Liver (tissue), 9 donors: ENCODE results near the gene AUP1. TPM values are rescaled to one million over a fixed set of nuclear protein-coding genes. Genes with fewer than 3 reads are reported as not detected.

Experiments
- DNase-seq: peaks from one replicate; pipeline ENCODE4 v3.0.0-alpha.2; 2017; ENCODE audit warnings: low spot score
- H3K27ac ChIP-seq, 2 donors: one replicate each; pipeline ENCODE4 v1.7.0; 2013; ENCODE audit warnings: inconsistent platforms in 2 of 2, low read length in 2 of 2, control low read depth in 1 of 2, low read depth in 1 of 2, mild to moderate bottlenecking in 1 of 2
- H3K27me3 ChIP-seq, 4 donors: one replicate each; pipeline versions ENCODE4 v1.6.1 to v1.7.0; 2013; ENCODE audit warnings: low read length in 3 of 4, inconsistent platforms in 1 of 4, mild to moderate bottlenecking in 1 of 4, moderate library complexity in 1 of 4; ENCODE audit not compliant: control insufficient read depth in 4 of 4, insufficient read depth in 4 of 4
- H3K36me3 ChIP-seq, 4 donors: one replicate each; pipeline versions ENCODE4 v1.6.1 to v1.7.0; 2013; ENCODE audit warnings: low read length in 3 of 4, mild to moderate bottlenecking in 3 of 4, low read depth in 1 of 4, moderate library complexity in 1 of 4; ENCODE audit not compliant: control insufficient read depth in 4 of 4, insufficient read depth in 3 of 4
- H3K4me1 ChIP-seq, 4 donors: one replicate each; pipeline versions ENCODE4 v1.6.1 to v1.7.0; 2013; ENCODE audit warnings: low read length in 3 of 4, mild to moderate bottlenecking in 3 of 4, moderate library complexity in 1 of 4; ENCODE audit not compliant: control insufficient read depth in 4 of 4, insufficient read depth in 4 of 4
- H3K4me3 ChIP-seq, 3 donors: one replicate each; pipeline versions ENCODE4 v1.6.1 to v1.7.0; 2013; ENCODE audit warnings: low read length in 3 of 3, control low read depth in 1 of 3, low read depth in 1 of 3, mild to moderate bottlenecking in 1 of 3
- H3K9ac ChIP-seq, 2 donors: one replicate each; pipeline ENCODE4 v1.7.0; 2013; ENCODE audit warnings: low read length in 2 of 2, mild to moderate bottlenecking in 2 of 2, moderate library complexity in 2 of 2, control low read depth in 1 of 2, low read depth in 1 of 2
- H3K9me3 ChIP-seq, 4 donors: one replicate each; pipeline versions ENCODE4 v1.6.1 to v1.7.0; 2013; ENCODE audit warnings: low read length in 3 of 4; ENCODE audit not compliant: control insufficient read depth in 4 of 4
- EGR1 ChIP-seq, 2 donors: IDR thresholded peaks; 2 replicates each; pipeline ENCODE4 v1.6.1; 2016 to 2018; ENCODE audit warnings: antibody characterized with exemption in 2 of 2, low read depth in 2 of 2
- FOXA1 ChIP-seq: IDR thresholded peaks from 2 replicates; pipeline ENCODE4 v1.6.1; 2016; ENCODE audit warnings: antibody characterized with exemption
- FOXA2 ChIP-seq: IDR thresholded peaks from 2 replicates; pipeline ENCODE4 v1.6.1; 2016; ENCODE audit warnings: antibody characterized with exemption
- GABPA ChIP-seq, 2 donors: IDR thresholded peaks in 1 of 2; conservative IDR thresholded peaks in 1 of 2; 2 replicates each; pipeline ENCODE4 v1.6.1; 2016; ENCODE audit warnings: antibody characterized with exemption in 2 of 2, mild to moderate bottlenecking in 1 of 2, moderate library complexity in 1 of 2
- HNF4A ChIP-seq, 2 donors: conservative IDR thresholded peaks; 2 replicates each; pipeline ENCODE4 v1.6.1; 2016; ENCODE audit warnings: antibody characterized with exemption in 2 of 2, mild to moderate bottlenecking in 2 of 2
- HNF4G ChIP-seq: IDR thresholded peaks from 2 replicates; pipeline ENCODE4 v1.6.1; 2016; ENCODE audit warnings: antibody characterized with exemption
- JUND ChIP-seq, 2 donors: IDR thresholded peaks; 2 replicates each; pipeline ENCODE4 v1.6.1; 2016; ENCODE audit warnings: antibody characterized with exemption in 2 of 2
- RAD21 ChIP-seq, 2 donors: IDR thresholded peaks; 2 replicates each; pipeline ENCODE4 v1.6.1; 2016; ENCODE audit warnings: antibody characterized with exemption in 2 of 2, mild to moderate bottlenecking in 2 of 2
- RXRA ChIP-seq, 2 donors: IDR thresholded peaks; 2 replicates each; pipeline ENCODE4 v1.6.1; 2017 to 2018; ENCODE audit warnings: antibody characterized with exemption in 2 of 2, mild to moderate bottlenecking in 1 of 2
- SP1 ChIP-seq: IDR thresholded peaks from 2 replicates; pipeline ENCODE4 v1.6.1; 2018; ENCODE audit warnings: antibody characterized with exemption, mild to moderate bottlenecking
- TAF1 ChIP-seq: conservative IDR thresholded peaks from 2 replicates; pipeline ENCODE4 v1.6.1; 2016; ENCODE audit warnings: antibody characterized with exemption, mild to moderate bottlenecking
- YY1 ChIP-seq: IDR thresholded peaks from 2 replicates; pipeline ENCODE4 v1.6.1; 2016; ENCODE audit warnings: antibody characterized with exemption, mild to moderate bottlenecking
- WGBS: extraction: QIAGEN DNeasy Blood & Tissue Kit; methylation state at CpG from one replicate; pipeline ENCODE4 v1.1.7; 2013; 5-methylcytosine and 5-hydroxymethylcytosine counted together
- polyA plus RNA-seq, 2 donors: library from polyadenylated mRNA; stranded (reverse) in 1 of 2; unstranded in 1 of 2; fragments of 200-250 nt in 1 of 2; fragments of >200 nt in 1 of 2; fragmentation: Nextera tagmentation in 1 of 2; extraction: Ambion mirVana in 1 of 2; gene quantifications; one replicate each; pipeline versions ENCODE4 v1.2.1 to v1.2.3, GENCODE V29; 2013 to 2015
- total RNA-seq, 2 donors: library from RNA; depleted of rRNA; stranded (reverse); fragments of >200 nt; gene quantifications; one replicate each; pipeline ENCODE4 v1.2.3, GENCODE V29; 2014
- TF ChIP-seq, protein P1 (sequence below): fragments of 150-350 bp; IDR thresholded peaks from 2 replicates; pipeline ENCODE4 v1.5.1; 2017; ENCODE audit warnings: improper control_type of control experiment, low read depth, low read length; ENCODE audit not compliant: missing input control
- TF ChIP-seq, protein P2 (sequence below): IDR thresholded peaks from 2 replicates; pipeline ENCODE4 v1.6.1; 2016; ENCODE audit warnings: antibody characterized with exemption
- TF ChIP-seq, protein P3 (sequence below): IDR thresholded peaks from 2 replicates; pipeline ENCODE4 v1.6.1; 2016; ENCODE audit warnings: antibody characterized with exemption
- TF ChIP-seq, protein P4 (sequence below): IDR thresholded peaks from 2 replicates; pipeline ENCODE4 v1.6.1; 2016; ENCODE audit warnings: antibody characterized with exemption
- TF ChIP-seq, protein P5 (sequence below): IDR thresholded peaks from 2 replicates; pipeline ENCODE4 v1.6.1; 2016; ENCODE audit warnings: antibody characterized with exemption, mild to moderate bottlenecking
- donor health status: healthy.
- donor health status: healthy.
- donor health status: healthy.
- donor health status: healthy.
- donor health status: healthy.

The AUP1 gene
- total and polyA plus RNA-seq, 4 donors = 62.6 to 126 (median 109) TPM

DNA sequence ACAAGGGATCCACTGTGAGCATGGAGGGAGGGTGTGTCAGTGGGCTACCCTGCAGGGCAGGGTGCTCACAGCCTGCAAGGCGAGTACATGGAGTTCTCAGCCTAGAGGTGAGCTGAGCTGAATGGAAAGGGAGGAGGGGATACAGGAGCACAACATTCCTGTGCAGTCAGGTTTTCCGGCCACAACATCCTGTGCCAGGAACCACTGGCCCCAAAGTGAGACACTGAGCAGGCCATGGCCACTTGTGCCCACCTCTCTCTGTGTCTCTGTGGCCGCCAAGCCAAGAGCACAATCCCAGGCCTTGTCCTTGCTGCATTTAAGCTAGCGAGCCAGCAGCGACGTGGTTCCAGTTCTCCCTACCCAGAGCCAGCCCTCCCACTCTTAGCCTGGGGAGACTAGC, 31.1 kb upstream of the AUP1 start (continued):
- TF ChIP-seq, protein P1, sequence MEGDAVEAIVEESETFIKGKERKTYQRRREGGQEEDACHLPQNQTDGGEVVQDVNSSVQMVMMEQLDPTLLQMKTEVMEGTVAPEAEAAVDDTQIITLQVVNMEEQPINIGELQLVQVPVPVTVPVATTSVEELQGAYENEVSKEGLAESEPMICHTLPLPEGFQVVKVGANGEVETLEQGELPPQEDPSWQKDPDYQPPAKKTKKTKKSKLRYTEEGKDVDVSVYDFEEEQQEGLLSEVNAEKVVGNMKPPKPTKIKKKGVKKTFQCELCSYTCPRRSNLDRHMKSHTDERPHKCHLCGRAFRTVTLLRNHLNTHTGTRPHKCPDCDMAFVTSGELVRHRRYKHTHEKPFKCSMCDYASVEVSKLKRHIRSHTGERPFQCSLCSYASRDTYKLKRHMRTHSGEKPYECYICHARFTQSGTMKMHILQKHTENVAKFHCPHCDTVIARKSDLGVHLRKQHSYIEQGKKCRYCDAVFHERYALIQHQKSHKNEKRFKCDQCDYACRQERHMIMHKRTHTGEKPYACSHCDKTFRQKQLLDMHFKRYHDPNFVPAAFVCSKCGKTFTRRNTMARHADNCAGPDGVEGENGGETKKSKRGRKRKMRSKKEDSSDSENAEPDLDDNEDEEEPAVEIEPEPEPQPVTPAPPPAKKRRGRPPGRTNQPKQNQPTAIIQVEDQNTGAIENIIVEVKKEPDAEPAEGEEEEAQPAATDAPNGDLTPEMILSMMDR = no peak
- TF ChIP-seq FOXA1 = no peak
- TF ChIP-seq GABPA (IDR thresholded peaks at IDR 0.05 in 1 of 2, conservative IDR thresholded peaks at IDR 0.05 in 1 of 2) = no peak
- no peak for TF ChIP-seq HNF4A (conservative IDR thresholded peaks at IDR 0.05)
- no peak for TF ChIP-seq JUND (IDR thresholded peaks at IDR 0.05)
- TF ChIP-seq FOXA2 = no peak
- TF ChIP-seq HNF4G = no peak

DNA sequence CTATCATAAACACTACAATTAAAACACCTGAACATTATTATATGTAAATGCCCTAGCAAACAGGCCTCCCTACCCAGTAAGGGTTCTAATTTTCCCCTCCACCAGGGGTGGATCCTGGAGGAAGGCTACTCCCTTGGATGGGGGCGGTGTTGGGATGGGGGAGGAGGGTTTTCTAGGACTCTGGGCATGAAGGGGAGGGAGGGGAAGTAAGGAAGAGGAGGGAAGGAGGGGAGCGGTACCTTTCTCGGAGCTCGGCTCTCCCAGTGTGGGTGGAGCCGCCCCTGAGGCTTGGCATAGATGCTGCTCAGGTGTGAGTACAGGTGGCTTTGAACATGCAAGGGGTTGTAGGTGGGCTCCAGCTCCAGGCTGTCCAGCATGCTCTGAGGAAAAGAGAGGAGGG, 30.4 kb upstream of the AUP1 start:
- Histone ChIP-seq H3K9me3 (no peaks in the 10 kb centered on the region), H3K27ac (no peak overlapping the region), H3K36me3 (no peaks in the 10 kb centered on the region), H3K27me3 (no peaks in the 10 kb centered on the region), H3K9ac (no peak overlapping the region), H3K4me3 (no peak overlapping the region), H3K4me1 (peaks cover 0 to 1% (median 0%) of the 10 kb centered on the region in 4 donors)
- 54% methylated on average over 5 of the region's 5 CpGs for WGBS
- no peak for DNase-seq
- TF ChIP-seq, protein P2, sequence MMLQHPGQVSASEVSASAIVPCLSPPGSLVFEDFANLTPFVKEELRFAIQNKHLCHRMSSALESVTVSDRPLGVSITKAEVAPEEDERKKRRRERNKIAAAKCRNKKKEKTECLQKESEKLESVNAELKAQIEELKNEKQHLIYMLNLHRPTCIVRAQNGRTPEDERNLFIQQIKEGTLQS = no peak
- TF ChIP-seq EGR1 (IDR thresholded peaks at IDR 0.05; ENCODE audit: low read depth in 2 of 2) (no peak), HNF4A (conservative IDR thresholded peaks at IDR 0.05) (no peak), TAF1 (no peak), RAD21 (IDR thresholded peaks at IDR 0.05) (no peak), FOXA1 (no peak)
- TF ChIP-seq, protein P3, sequence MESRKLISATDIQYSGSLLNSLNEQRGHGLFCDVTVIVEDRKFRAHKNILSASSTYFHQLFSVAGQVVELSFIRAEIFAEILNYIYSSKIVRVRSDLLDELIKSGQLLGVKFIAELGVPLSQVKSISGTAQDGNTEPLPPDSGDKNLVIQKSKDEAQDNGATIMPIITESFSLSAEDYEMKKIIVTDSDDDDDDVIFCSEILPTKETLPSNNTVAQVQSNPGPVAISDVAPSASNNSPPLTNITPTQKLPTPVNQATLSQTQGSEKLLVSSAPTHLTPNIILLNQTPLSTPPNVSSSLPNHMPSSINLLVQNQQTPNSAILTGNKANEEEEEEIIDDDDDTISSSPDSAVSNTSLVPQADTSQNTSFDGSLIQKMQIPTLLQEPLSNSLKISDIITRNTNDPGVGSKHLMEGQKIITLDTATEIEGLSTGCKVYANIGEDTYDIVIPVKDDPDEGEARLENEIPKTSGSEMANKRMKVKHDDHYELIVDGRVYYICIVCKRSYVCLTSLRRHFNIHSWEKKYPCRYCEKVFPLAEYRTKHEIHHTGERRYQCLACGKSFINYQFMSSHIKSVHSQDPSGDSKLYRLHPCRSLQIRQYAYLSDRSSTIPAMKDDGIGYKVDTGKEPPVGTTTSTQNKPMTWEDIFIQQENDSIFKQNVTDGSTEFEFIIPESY = no peak

DNA sequence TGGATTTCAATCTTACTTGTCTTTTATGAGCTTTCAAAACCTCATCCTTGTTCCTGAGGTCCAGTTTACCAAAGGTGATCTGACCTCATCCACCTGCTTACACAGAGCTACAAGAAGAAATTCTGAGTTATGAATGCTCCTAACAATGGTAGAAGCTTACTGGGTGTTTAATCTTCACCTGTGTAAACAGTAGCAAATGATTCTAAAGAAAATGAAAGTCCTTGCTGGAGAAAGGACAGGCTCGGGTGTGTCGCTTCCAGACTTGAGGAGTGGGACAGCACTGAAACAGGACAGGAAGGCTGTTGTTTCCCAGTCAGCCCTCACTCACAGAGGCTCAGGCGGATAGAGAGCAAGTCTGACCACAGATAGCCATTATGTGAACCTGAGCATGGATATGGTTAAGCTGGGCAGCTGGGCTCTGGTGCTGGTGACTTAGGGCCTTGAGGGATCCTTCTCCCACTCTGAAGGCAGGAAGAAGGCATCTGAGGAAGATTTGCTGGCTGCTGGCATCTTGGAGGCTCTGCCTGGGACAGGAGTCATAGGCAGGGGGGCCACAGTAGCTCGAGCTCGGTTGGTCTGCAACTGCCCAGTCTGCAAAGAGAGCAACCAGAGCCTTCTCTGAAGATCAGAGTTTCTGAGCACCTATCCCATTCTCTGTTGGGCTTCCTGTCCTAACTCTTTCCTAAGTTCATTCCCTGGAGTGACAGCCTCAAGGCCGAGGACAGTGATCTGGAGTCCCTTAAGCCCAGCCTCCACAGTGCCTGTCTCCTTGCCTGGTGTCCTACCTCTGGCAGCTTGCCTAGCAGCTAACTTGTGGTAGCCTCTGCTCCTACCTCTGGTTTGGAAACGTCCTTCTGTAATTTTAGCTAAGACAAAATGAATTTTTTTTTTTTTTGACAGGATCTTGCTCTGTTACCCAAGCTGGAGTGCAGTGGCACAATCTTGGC, 29.1 kb upstream of the AUP1 start:
- Histone ChIP-seq H3K27me3 (no peaks in the 10 kb centered on the region), H3K4me3 (no peak overlapping the region), H3K9me3 (no peaks in the 10 kb centered on the region), H3K36me3 (no peaks in the 10 kb centered on the region), H3K4me1 (peaks cover 0 to 4% (median 2%) of the 10 kb centered on the region in 4 donors), H3K9ac (no peak overlapping the region), H3K27ac (no peak overlapping the region)
- WGBS = 73% methylated on average over 7 of the region's 7 CpGs
- no peak for DNase-seq
- TF ChIP-seq RXRA (IDR thresholded peaks at IDR 0.05) = no peak
- no peak for TF ChIP-seq RAD21 (IDR thresholded peaks at IDR 0.05)
- no peak for TF ChIP-seq GABPA (IDR thresholded peaks at IDR 0.05 in 1 of 2, conservative IDR thresholded peaks at IDR 0.05 in 1 of 2)
- TF ChIP-seq SP1 = no peak
- TF ChIP-seq FOXA1 = no peak
- TF ChIP-seq, protein P4, sequence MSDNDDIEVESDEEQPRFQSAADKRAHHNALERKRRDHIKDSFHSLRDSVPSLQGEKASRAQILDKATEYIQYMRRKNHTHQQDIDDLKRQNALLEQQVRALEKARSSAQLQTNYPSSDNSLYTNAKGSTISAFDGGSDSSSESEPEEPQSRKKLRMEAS = no peak
- TF ChIP-seq YY1 = no peak
- TF ChIP-seq, protein P2 = no peak
- TF ChIP-seq, protein P1 = no peak
- TF ChIP-seq HNF4G = no peak
- no peak for TF ChIP-seq JUND (IDR thresholded peaks at IDR 0.05)
- no peak for TF ChIP-seq EGR1 (IDR thresholded peaks at IDR 0.05; ENCODE audit: low read depth in 2 of 2)
- TF ChIP-seq, protein P5, sequence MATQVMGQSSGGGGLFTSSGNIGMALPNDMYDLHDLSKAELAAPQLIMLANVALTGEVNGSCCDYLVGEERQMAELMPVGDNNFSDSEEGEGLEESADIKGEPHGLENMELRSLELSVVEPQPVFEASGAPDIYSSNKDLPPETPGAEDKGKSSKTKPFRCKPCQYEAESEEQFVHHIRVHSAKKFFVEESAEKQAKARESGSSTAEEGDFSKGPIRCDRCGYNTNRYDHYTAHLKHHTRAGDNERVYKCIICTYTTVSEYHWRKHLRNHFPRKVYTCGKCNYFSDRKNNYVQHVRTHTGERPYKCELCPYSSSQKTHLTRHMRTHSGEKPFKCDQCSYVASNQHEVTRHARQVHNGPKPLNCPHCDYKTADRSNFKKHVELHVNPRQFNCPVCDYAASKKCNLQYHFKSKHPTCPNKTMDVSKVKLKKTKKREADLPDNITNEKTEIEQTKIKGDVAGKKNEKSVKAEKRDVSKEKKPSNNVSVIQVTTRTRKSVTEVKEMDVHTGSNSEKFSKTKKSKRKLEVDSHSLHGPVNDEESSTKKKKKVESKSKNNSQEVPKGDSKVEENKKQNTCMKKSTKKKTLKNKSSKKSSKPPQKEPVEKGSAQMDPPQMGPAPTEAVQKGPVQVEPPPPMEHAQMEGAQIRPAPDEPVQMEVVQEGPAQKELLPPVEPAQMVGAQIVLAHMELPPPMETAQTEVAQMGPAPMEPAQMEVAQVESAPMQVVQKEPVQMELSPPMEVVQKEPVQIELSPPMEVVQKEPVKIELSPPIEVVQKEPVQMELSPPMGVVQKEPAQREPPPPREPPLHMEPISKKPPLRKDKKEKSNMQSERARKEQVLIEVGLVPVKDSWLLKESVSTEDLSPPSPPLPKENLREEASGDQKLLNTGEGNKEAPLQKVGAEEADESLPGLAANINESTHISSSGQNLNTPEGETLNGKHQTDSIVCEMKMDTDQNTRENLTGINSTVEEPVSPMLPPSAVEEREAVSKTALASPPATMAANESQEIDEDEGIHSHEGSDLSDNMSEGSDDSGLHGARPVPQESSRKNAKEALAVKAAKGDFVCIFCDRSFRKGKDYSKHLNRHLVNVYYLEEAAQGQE = no peak
- TF ChIP-seq HNF4A (conservative IDR thresholded peaks at IDR 0.05) = no peak
